Renal pelvis (tissue), 4 donors: ENCODE data around the gene HEBP2. TPM values are rescaled to one million over a fixed set of nuclear protein-coding genes. Genes with fewer than 3 reads are reported as not detected.
"Not testable (repeated sequence)": the region's sequence is repeated elsewhere in the genome, so short reads cannot be mapped to it uniquely, and the experiment has no call there.

Experiments
- DNase-seq: peaks from one replicate; pipeline ENCODE4 v3.0.0-alpha.2; 2013
- polyA plus RNA-seq, 3 donors: library from polyadenylated mRNA; unstranded; fragments of 120-200 nt; gene quantifications; one replicate each; pipeline ENCODE4 v1.2.1, GENCODE V29; 2013; ENCODE audit not compliant: insufficient read length in 3 of 3

HEBP2 gene
- polyA plus RNA-seq, 3 donors: 45.0 to 60.4 (median 57.1) TPM

DNA sequence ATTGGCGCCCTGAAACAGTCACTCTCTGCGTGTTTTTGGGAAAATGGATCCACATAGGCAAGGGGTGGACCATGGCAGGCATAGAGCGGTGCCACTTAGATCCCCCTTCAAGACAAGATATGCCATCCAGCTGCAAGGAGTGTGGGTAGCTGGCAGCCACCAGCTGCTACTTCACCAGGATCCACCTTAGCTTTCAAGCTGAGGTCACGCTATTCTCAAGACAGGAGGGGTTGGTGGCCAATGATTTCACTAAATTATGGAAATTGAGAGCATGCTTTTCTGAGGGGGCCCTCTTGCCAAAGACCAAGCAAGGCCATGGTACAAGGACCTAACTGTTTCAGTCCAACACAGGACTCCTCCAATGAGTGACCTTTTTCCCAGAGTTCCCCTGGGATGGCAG, 16.3 kb downstream of the HEBP2 start:
- no peak for DNase-seq

DNA sequence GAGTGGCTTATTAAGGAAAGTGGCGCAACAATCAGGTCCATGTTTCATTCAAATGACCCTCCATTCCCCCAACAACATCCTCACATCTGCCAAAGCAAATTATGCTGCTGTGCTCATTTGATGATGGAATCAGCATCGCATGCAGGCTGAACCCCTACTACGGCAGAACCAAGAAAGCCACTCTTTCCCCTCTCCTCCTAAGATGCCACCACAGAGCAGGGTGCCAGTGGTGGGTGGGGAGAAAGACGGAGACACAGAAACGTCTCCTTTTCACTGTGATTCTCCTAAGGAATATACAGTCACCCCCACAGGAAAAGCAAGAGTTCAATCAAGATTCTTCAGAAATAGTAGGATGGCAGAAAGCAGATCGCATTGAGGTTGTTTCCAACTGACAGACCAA, 17.1 kb downstream of the HEBP2 start:
- no peak for DNase-seq

DNA sequence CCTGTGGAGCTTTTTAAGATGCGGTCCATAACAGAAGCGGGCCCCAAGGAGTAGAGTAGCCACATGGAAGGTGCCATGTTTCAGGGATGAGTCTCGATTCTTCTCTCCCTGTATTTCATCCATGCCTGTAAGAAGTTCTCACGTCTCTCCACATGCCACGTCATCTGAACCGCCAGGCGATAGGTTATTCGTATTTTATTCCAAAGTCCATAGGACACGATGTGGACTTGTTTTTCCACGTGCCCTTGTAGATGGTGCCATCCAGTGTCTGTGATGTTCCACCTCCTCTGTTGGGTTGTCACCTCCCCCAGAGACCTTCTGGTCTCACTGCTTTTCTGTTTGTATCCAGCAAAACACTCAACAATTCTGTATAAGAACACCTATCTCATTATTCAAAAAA, 17.6 kb downstream of the HEBP2 start:
- no peak for DNase-seq

DNA sequence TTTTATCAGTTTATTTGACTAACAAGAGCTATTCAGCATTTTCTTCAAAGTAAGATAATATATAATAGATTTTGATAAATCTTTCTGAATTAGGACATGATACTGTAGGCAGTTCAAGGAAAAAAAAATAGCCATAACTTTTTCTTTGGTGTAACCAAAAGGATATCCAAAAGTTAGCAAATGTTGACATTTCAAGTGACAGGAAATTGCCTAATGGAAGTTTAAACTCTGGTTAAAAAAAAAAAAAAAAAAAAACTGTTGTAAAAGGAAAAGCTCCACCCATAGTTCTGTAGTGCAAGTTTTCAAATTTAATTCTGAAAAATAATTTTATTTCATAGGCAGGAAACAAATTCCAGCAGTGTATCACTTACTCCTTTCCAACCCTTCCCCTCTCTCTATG, 18.8 kb downstream of the HEBP2 start:
- no peak for DNase-seq

DNA sequence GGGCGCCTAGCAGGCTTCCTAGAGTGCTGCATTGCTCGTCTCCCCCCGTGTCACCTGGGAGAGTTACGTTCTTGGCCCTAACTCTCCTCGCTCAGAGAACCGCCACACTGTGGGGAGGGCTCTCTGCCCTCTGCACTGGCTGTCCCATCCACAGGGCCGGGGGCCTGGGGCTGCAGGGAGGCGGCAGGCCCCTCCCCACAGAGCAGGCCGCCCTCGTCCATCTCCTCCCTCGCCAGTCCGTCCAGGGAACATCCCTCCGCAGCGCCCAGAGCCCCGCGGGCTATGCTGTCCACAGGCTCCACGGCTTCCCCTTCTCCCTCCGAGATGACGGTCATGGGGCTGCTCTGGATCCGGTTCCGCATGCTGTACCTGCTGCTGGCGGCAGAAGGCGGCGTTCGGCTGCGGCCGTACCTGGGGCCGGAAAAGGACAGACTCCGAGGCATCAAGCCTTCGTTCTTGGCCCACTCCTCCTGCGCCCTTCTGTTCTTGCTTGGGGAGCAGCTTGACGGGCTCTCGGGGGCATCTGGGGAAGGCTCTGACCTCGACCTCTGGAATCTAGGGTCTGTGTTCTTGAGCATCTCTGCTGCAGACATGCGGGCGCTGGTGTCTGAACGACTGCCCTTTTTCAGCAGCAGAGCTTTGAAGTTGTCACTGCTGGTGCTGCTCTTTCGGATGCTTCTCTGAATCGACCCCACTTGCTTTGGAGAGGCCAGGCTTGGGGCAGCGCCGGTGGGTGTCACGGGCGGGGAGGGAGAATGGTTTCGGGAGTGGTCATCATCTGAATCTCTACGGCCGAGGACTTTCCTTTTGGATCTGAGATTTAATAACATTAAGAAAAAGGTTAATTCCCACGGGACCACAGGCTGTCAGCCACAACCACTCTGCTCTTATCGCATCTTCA, 20.2 kb downstream of the HEBP2 start:
- DNase-seq: no peak

DNA sequence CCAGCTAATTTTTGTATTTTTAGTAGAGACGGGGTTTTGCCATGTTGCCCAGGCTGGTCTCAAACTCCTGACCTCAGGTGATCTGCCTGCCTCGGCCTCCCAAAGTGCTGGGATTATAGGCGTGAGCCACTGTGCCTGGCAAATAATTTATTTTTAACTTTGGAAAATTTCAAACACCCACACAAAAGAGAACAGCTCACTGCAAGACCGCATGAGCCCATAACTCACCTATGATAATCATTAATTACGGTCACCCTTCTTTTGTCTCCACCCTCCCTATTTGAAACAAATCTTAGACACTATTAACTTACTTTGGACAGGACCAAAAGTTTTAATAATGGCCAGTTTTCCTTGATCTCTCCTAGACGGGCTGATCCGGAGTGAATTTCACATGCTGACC, 21.2 kb downstream of the HEBP2 start:
- not testable (repeated sequence) for DNase-seq

DNA sequence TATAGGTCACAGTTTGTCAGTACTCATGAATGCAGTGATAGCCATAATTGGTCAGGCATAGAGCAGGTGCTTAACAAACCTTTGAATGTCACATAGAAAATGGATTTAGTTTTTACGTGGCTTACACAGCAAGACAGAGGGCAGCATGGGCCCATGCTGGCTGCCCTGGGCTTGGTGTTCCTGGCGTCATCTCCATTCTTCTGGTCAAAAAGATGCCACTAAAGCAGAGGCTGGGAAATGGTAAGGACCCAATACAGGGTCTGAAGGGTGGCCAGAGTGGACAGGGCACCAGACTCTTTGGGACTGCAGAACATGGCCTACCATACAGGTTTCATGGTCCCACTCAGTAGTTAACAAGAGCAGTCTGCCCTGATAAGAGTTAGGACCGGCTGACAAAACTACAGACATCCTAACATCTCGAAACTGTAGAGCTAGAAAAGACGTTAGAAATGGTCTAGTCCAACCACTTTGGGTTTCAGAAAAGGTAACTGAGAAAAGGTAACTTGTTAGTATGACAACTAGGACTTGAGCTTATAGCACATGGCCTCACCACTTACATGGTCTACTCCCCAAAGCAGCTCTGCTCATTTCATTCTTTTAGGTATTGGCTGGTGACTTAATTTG, 22.6 kb downstream of the HEBP2 start:
- no peak for DNase-seq

DNA sequence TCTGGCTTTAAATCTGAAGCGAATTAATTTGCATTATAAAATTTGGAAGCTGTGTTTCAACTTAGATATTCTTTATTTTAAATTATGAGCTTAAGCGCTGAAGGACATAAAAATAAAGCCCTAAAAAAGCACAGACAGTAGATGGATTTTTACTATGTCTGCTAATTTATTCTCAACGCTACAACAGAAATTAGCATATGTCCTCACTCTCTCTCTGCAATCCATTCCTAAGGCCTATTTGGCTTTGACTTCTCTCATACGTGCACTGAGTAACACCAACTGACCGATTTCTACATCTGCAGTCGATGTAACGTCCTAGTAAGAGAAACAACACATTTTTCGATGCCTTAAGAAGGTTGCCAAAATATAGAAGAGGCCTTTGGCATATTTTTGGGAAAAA, 23.7 kb downstream of the HEBP2 start:
- no peak for DNase-seq

DNA sequence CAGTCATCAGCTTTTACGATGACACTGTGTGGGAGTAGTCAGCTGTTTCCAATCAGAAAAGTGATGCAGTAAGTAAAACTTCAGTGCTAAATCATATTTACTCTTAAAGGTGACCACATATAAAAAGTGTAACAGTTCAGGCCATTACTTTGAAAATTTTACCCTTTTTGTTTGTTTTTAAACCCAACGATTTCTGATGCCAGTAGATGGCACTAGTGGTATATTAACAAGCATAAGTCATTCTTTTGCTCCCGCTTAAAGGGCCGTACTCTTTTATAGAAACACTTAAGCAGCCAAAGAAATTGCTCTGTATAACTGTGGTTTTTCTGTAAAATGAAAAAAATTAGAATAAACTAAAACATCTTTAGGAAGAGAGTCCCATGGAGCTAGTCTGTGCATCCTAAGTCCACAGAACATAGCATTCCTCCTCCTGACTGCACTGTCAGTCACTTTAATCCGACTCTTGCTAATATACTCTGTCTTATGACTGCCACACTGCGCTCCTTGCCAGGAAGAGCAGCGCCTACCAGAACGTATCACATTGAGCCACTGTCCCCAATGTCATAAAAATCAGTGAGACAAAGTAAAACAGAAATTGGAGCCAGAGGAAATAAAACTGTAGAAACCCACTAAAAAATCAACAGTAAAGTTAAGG, 25.0 kb downstream of the HEBP2 start:
- peak; percentile 58 for DNase-seq

DNA sequence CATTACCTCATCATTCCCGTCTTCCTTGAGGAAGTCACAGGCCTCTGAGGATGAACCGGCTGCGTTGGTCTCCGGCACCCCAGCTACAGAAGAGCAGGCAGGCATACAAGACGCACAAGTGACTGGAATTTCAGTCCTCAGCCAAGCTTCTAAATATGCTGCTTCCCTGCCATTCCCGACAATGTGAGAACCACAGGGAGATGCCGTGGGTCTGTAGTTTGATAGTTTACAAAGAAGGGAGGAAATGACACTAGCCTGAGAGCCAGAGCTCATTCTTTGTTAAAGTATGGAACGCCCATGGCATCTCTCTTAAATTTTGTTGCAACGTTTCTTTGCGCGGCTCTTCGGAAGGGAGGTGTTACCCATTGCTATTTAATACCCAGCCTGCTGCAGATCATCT, 25.7 kb downstream of the HEBP2 start:
- DNase-seq: no peak

DNA sequence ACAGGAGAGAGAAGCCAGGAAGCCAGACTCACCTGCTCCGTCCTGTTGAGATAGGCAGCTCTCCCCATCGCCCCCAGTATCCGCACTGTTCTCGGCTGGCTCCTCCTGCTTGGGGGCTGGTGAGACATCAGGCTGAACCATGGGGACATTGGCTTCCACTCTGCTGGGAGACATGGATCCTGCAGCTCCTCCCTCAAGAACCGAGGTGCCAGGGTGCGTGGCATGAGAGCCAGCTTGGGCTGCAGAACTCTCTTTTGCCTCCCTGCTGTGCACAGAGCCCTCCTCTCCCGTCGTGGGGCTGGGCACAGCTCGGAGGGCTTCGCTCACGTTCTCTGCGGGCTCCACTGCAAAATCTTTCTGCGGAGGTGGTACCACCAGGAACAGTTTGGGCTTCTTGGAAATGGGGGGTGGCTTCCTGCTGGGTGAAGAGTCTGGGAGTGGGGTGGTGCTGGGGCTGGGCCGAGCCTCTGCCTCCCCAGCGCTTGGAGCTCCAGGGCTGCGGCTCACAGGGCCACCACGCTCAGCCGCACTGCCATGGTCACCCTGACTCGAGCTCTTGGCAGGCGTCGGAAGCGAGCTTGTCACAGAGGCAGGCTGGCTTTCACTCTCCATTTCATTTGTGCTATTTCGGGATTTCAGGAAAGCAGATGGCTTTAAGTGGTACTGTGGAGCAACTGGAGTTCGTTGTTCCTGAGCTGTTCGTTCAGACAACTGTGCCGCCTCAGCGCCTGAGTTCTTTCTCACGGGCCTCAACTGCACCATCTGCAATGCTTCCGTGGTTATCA, 26.5 kb downstream of the HEBP2 start:
- DNase-seq: no peak

DNA sequence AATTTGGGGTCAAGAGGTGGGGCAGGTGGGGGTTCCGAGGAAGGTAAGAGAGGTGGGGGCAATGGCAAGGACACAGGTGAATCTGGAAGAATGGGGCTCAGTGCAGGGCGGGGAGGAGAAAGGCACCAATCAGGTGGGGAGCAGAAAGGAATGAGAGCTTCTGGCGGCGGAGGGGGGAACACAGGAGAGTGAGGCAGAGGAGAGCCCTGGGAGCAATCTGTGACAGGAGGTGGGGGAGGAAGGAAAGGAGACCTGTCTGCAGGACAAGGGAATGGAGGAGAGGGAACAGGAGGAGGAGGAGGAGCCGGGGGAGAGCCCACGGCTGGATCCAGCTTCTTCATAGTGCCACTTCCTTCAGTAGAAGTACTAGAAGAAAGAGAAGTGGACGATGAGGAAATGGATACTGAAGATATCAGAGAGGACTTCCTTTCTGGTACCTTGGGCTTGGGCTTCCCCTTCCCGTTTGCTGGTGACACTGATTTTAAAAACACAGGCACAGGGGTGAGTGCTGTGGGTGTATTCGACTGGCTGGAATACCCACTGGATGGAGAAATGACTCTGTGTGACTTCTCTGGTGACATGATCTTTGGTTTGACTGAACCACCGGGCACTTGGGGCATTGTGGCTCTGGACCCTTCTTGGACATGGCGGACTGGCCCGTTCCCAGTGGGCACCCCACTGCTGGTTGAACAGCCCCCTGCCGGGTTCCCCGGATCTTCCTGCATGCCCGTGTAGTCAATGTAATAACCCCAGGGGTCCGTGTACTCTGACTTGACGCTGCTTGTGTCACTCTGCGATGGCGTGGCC, 27.4 kb downstream of the HEBP2 start:
- DNase-seq: no peak

DNA sequence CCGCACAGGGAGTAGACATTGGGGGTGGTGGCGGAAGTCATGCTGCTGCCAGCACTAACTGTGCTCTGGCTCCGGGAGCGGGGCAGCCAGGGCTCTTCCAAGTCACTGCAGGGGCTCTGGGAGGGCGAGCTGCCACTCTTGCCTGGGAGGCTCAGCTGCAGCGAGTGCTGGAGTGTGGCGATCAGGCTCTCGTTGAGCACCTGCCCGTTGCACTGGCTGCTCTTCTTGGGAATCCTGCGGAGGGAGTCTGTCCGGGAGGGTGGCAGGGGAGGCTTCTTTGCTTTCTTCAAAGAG, 28.0 kb downstream of the HEBP2 start:
- no peak for DNase-seq

DNA sequence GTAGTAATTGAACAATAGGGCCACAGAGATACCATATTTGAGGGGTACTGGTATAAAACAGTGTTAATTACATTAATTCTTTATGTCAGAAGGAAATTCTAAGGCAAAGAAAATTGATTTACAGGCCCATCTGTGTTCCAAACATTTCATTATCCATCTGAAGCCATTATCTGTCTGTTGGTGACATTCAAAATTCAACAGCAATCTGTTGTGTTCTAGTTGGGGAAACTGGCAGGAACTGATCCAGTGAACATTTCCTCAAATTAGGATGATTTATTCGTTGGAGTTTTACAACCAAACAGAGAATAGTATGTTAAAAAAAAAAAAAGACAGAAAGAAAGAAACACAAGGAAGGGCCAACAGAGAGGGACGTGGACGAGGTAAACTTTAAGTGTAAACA, 30.1 kb downstream of the HEBP2 start:
- no peak for DNase-seq

DNA sequence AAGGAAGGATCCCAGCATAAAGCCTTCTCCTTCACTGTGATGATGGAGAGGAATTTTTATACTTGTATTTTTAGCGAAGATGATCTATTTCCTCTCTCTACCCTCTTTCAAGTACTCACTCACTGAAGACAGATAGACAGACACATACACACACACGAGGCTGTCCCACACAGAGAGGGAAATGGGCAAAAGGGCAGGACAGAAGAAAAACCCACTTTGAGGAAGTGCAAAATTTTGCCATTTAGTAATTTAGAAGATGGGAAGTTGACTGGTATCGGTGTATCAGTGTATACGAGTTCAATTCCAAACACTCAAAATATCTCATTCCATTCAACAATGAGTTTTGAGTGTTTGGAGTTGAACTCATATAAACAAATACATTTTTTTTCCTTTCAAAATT, 30.9 kb downstream of the HEBP2 start:
- DNase-seq: no peak

DNA sequence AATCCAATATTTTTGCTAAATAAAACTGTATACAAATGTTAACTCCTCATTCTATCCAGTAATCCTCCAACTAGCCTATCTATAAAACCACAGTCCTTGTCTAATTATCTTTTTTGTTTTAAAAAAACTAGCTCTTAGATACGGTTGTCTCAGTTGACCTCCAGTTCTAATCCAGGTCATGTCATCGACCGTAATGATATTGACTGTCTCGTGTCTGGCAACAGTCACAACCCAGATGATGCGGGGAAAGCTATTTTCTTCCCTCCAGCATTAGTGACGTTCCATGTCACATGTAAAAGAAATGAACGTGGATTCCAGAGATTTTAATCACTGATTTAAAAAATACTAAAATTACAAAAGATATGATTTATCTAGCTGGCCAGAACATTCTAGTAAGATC, 35.5 kb downstream of the HEBP2 start:
- DNase-seq: no peak

DNA sequence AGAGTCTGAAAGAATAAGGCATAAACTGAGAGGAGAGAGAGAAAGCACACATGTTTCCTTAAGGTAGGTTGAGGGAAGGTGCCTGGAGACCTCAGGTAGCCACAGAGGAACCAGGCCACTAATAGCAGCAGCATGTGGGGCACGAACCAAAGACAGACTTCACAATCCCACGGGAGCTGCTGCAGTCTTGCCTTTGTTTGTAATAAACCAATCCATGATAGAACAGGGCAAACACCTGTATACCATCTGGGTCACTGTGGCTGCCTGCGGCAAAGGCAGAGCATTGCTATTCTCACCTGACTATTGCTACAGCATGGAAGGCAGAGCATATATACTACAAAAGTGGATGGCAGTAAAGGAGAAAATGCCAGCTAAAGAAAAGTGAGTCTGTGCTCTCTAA, 36.3 kb downstream of the HEBP2 start:
- DNase-seq: no peak

DNA sequence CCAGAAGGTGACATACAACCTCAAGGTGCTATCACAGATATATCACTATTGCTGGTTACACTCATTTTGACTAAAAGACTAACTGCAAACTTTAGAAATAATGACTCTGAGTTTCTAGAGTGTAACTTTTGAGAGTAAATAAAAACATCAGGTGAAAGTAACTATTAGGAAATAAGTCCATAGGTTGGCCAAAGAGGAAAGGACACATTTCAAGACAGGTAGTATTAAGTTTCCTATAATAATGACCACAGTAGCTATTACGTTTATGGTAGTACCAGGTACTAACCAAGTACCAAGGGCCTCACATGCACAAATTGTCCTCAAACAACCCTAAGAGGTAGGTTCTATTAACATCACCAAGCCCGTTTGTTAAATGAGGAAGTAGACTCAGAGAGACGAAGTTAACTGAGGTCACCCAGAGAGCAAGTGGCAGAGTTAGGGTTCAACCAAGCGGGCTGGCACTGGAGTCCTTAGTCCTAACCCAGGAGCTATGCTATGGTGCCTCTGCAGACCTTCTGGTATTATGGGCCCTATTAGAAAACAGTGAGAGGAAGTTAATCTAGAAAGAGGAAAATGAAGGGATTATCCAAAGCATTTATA, 36.8 kb downstream of the HEBP2 start:
- no peak for DNase-seq

DNA sequence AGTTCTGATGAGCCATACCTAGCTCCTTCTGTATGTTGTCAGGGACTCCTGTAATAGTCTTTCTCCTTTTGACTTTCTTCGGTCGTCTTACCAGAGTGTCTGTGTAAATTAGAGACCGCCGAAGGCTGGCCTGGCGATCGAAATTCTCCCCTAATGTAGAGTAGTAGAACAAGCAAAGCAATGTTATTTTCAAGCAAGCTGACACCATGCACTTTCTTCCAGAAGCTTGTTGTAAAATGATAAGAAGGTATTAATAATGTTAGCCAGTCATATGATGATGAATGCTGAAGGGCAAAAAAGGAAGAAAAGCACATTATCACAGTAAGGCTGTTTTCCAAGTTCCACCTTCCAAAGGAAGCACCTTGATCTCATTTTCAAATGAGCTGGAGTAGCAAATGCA, 37.9 kb downstream of the HEBP2 start:
- no peak for DNase-seq

DNA sequence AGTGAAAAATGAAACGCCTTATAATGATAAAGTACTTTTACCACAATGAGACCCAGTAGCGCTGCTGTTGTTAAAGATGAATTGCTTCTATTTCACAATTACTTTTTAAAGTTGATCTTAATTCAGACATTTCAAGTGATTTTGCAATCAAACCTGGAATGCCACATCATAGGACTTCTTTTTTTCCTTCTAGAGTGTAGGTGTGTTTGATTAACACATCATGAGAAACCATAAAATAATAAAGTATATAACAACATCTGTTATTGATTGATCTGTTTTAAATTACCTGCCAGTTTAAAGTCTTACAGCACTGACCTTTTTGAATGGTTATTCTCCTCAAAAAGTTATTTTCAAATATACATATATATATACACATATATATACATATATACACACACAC, 38.6 kb downstream of the HEBP2 start:
- no peak for DNase-seq

DNA sequence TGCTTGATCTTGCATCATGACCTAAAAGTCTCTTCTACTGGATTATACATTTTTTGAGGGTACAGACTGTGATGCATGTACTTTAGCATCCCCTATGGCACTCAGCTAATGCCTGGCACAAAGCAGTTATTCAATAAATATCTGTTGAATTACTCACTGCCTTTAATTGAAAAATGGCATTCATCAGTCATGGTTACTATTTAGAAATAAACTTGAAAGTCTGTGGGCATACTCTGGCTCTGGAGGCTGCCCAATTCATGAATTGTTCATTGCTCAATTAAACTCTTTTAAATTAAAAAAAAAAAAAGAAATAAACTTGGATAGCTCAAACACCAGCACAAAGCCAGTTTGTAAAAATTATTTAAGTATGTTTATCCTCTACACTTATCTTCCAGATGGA, 40.0 kb downstream of the HEBP2 start:
- DNase-seq: no peak
